Brain microvascular endothelial cell (primary cell): ENCODE results near the gene C12orf60.

ENCODE experiments used
- DNase-seq: peaks from one replicate; pipeline ENCODE4 v3.0.0-alpha.2; 2020
- H3K27ac ChIP-seq: fragments of 250-450 bp; sonication (Bioruptor Pico); 2 replicates; pipeline ENCODE4 v1.5.1; 2020; ENCODE audit warnings: mild to moderate bottlenecking, moderate library complexity
- H3K27me3 ChIP-seq: fragments of 250-450 bp; sonication (Bioruptor Pico); replicated peaks from 2 replicates; pipeline ENCODE4 v1.5.1; 2020; ENCODE audit warnings: mild to moderate bottlenecking
- H3K36me3 ChIP-seq: fragments of 250-450 bp; sonication (Bioruptor Pico); replicated peaks from 2 replicates; pipeline ENCODE4 v1.5.1; 2020; ENCODE audit warnings: mild to moderate bottlenecking
- H3K4me3 ChIP-seq: 2 replicates; pipeline ENCODE4 v1.5.1; 2011; ENCODE audit warnings: low read depth, mild to moderate bottlenecking, control low read depth, low read length, moderate library complexity
- CTCF ChIP-seq: IDR thresholded peaks from 2 replicates; pipeline ENCODE4 v1.5.1; 2011; ENCODE audit warnings: low read depth, mild to moderate bottlenecking, moderate library complexity, low read length, control low read depth, inconsistent platforms; ENCODE audit errors: missing control alignments
- in situ Hi-C: cut with HindIII; loops from 2 replicates; pipeline ENCODE4 v1.10.0; 2017; ENCODE audit warnings: low sequenced_read_pairs, low pct_ligation_motif_present

C12orf60 gene

DNA sequence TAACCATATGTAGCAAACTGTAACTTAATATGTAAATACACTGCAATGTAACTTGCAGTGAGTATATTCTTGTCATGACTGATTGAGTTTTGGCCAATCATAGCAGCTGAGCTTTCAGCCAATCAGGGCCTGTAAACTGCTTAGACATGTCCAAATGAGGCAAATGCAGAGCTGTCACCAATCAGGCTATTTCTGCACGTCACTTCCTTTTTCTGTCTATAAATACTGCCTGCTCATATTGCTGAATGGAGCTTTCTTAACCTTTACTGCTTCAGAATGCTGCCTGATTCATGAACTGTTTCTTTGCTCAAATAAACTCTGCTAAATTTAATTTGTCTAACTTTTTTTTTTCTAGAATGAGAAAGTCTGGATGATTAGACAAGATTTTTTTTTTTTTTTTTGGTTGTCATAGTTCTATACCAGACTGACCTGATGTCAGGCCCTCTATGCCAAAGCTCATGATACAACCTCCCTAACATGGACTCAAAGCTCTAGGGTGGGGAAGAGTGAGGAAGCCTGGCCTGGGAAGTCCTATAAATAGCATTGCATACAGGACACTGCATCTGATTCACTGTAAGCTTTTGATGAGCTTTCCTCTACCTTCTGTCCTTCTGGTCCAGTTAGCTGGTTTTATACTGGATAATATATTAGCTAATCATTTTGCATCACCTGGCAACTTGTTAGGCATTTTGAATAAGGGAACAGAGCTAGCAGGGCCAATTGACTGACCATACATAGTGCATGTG is 70.1 kb downstream of the C12orf60 start:
- no peaks in the 10 kb centered on the region for H3K27me3 ChIP-seq
- in situ Hi-C loops: no loop called here
- H3K27ac ChIP-seq: no peak overlapping the region
- no peak for DNase-seq
- no peaks in the 10 kb centered on the region for H3K36me3 ChIP-seq
- no peak overlapping the region for H3K4me3 ChIP-seq
- no peak for TF ChIP-seq CTCF
